Neural progenitor cell (in vitro differentiated cells): ENCODE data around the gene TSHZ2.

Experiments used
- EZH2 ChIP-seq: fragments of 200-600 bp; sonication (generic); IDR thresholded peaks from 2 replicates; pipeline ENCODE4 v1.6.1; 2017; ENCODE audit warnings: antibody characterized with exemption, mild to moderate bottlenecking, moderate library complexity
- EZH2phosphoT487 ChIP-seq: fragments of 200-600 bp; sonication (generic); IDR thresholded peaks from 2 replicates; pipeline ENCODE4 v1.6.1; 2017; ENCODE audit warnings: antibody characterized with exemption
- TF ChIP-seq, protein P1 (sequence below): fragments of 200-600 bp; sonication (generic); IDR thresholded peaks from 2 replicates; pipeline ENCODE4 v1.5.1; 2017; ENCODE audit warnings: antibody characterized with exemption, mild to moderate bottlenecking

GRCh38 chr20:53338716-53339115 is 366.6 kb downstream of the TSHZ2 start:
- TF ChIP-seq, protein P1, sequence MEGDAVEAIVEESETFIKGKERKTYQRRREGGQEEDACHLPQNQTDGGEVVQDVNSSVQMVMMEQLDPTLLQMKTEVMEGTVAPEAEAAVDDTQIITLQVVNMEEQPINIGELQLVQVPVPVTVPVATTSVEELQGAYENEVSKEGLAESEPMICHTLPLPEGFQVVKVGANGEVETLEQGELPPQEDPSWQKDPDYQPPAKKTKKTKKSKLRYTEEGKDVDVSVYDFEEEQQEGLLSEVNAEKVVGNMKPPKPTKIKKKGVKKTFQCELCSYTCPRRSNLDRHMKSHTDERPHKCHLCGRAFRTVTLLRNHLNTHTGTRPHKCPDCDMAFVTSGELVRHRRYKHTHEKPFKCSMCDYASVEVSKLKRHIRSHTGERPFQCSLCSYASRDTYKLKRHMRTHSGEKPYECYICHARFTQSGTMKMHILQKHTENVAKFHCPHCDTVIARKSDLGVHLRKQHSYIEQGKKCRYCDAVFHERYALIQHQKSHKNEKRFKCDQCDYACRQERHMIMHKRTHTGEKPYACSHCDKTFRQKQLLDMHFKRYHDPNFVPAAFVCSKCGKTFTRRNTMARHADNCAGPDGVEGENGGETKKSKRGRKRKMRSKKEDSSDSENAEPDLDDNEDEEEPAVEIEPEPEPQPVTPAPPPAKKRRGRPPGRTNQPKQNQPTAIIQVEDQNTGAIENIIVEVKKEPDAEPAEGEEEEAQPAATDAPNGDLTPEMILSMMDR: no peak
- no peak for TF ChIP-seq EZH2
- TF ChIP-seq EZH2phosphoT487: no peak
